HK-2 (cell line): ENCODE results near the gene ADCYAP1R1.

ENCODE experiments used
- DNase-seq: peaks from one replicate; pipeline ENCODE4 v3.0.0-alpha.2; 2018; ENCODE audit not compliant: unreplicated experiment

ADCYAP1R1 gene

GRCh38 chr7:31105256-31105950, 53.3 kb downstream of the ADCYAP1R1 start:
- DNase-seq: no peak

- DNase-seq: no peak
Measured at GRCh38 chr7:31106303-31107105, 54.4 kb downstream of the ADCYAP1R1 start.

- no peak for DNase-seq
Measured at GRCh38 chr7:31107106-31108090, 55.3 kb downstream of the ADCYAP1R1 start.

- DNase-seq: no peak
Measured at GRCh38 chr7:31108097-31108657, 56.1 kb downstream of the ADCYAP1R1 start.

GRCh38 chr7:31109751-31110150, 57.6 kb downstream of the ADCYAP1R1 start:
- no peak for DNase-seq

GRCh38 chr7:31110331-31111108, 58.4 kb downstream of the ADCYAP1R1 start:
- DNase-seq: no peak

- no peak for DNase-seq
Measured at GRCh38 chr7:31111109-31111451, 59.0 kb downstream of the ADCYAP1R1 start.

GRCh38 chr7:31113660-31114059, 61.6 kb downstream of the ADCYAP1R1 start:
- DNase-seq: no peak

GRCh38 chr7:31114593-31115343, 62.7 kb downstream of the ADCYAP1R1 start:
- DNase-seq: peak; percentile 14

GRCh38 chr7:31116615-31117014, 64.5 kb downstream of the ADCYAP1R1 start:
- DNase-seq: no peak

- DNase-seq: no peak
Measured at GRCh38 chr7:31119249-31119648, 67.1 kb downstream of the ADCYAP1R1 start.

- DNase-seq: no peak
Measured at GRCh38 chr7:31120800-31121513, 68.8 kb downstream of the ADCYAP1R1 start.

GRCh38 chr7:31121601-31122000, 69.5 kb downstream of the ADCYAP1R1 start:
- no peak for DNase-seq

- peak; percentile 40 for DNase-seq
Measured at GRCh38 chr7:31122649-31123058, 70.5 kb downstream of the ADCYAP1R1 start.

GRCh38 chr7:31123321-31123720, 71.2 kb downstream of the ADCYAP1R1 start:
- DNase-seq: no peak

GRCh38 chr7:31123726-31124125, 71.6 kb downstream of the ADCYAP1R1 start:
- no peak for DNase-seq

- no peak for DNase-seq
Measured at GRCh38 chr7:31125171-31125570, 73.1 kb downstream of the ADCYAP1R1 start.

GRCh38 chr7:31126976-31127375, 74.9 kb downstream of the ADCYAP1R1 start:
- DNase-seq: no peak

GRCh38 chr7:31129067-31129466, 77.0 kb downstream of the ADCYAP1R1 start:
- no peak for DNase-seq

GRCh38 chr7:31133497-31133896, 81.4 kb downstream of the ADCYAP1R1 start:
- no peak for DNase-seq
